ENCODE results near the gene PFN1.

The PFN1 gene

DNA sequence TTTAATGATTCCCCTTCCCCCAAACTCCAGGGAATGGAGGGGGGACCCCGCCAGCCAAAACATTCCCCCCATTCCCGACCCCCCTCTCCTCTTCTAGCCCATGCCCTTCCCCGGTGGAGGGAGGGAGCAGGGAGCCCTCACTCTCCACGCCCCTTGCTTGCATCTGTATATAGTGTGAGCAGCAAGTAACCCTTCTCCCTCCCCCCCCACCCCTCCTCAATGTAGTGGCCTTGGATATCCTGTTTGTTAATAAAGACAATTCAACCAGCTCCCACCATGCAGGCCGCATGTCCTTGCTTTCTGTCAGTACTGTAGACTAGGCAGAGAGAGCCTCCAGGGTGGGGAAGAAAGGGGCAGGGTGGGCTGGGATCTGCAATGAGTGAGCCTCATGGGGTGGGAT, 50.5 kb downstream of the PFN1 start:
- CTCF ChIA-PET, result no interaction called here
- Mint-ChIP-seq H3K4me3 (no peak overlapping the region), H3K27me3 (peaks cover 32% of the 10 kb centered on the region), H3K36me3 (peaks cover 23% of the 10 kb centered on the region), H3K27ac (no peak overlapping the region), H3K9me3 (no peaks in the 10 kb centered on the region), H3K4me1 (peaks cover 30% of the 10 kb centered on the region)
- no peak for DNase-seq

DNA sequence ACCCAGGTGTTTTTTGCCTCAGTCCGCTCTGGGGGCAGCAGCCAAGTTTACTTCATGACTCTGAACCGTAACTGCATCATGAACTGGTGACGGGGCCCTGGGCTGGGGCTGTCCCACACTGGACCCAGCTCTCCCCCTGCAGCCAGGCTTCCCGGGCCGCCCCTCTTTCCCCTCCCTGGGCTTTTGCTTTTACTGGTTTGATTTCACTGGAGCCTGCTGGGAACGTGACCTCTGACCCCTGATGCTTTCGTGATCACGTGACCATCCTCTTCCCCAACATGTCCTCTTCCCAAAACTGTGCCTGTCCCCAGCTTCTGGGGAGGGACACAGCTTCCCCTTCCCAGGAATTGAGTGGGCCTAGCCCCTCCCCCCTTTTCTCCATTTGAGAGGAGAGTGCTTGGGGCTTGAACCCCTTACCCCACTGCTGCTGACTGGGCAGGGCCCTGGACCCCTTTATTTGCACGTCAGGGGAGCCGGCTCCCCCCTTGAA, 51.1 kb downstream of the PFN1 start:
- H3K27ac Mint-ChIP-seq, result no peak overlapping the region
- peaks cover 26% of the 10 kb centered on the region for H3K36me3 Mint-ChIP-seq
- no peak for DNase-seq
- peaks cover 28% of the 10 kb centered on the region for H3K27me3 Mint-ChIP-seq
- CTCF ChIA-PET, result no interaction called here
- H3K4me1 Mint-ChIP-seq, result peaks cover 24% of the 10 kb centered on the region
- no peak overlapping the region for H3K4me3 Mint-ChIP-seq
- H3K9me3 Mint-ChIP-seq, result no peaks in the 10 kb centered on the region

DNA sequence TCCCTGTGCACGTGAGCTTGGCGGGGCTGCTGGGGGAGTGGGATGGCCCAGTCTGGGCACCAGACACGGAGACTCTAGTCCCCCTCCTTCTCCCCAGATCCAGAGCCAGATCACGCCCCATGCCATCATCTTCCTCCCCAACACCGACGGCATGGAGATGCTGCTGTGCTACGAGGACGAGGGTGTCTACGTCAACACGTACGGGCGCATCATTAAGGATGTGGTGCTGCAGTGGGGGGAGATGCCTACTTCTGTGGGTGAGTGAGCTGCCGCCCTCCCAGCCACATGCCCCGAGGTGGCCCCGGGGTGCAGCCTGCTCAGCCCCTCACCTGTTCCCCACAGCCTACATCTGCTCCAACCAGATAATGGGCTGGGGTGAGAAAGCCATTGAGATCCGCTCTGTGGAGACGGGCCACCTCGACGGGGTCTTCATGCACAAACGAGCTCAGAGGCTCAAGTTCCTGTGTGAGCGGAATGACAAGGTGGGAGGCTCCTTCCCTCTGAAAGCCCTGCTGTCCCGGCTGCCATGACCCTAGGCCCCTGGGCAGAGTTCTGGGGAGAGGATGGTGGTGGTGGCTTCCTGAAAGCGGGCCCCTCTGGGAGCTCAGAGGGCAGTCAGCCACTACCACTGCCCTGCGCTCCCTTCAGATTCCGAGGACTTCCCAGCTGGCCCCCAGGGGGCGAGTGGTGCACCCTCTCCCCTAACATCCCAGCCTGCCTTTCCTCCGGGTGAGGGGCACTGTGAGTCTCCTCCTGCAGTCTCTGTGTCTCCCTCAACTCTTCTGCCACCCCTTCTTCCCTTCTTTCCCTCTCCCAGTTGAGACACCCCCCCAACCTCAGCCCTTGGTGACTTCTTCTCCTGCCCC, 51.8 kb downstream of the PFN1 start:
- H3K36me3 Mint-ChIP-seq, result peaks cover 26% of the 10 kb centered on the region
- no peak for DNase-seq
- H3K9me3 Mint-ChIP-seq, result no peaks in the 10 kb centered on the region
- no peak overlapping the region for H3K27ac Mint-ChIP-seq
- peaks cover 24% of the 10 kb centered on the region for H3K27me3 Mint-ChIP-seq
- peaks cover 23% of the 10 kb centered on the region for H3K4me1 Mint-ChIP-seq
- no peak overlapping the region for H3K4me3 Mint-ChIP-seq
- CTCF ChIA-PET, result no interaction called here

DNA sequence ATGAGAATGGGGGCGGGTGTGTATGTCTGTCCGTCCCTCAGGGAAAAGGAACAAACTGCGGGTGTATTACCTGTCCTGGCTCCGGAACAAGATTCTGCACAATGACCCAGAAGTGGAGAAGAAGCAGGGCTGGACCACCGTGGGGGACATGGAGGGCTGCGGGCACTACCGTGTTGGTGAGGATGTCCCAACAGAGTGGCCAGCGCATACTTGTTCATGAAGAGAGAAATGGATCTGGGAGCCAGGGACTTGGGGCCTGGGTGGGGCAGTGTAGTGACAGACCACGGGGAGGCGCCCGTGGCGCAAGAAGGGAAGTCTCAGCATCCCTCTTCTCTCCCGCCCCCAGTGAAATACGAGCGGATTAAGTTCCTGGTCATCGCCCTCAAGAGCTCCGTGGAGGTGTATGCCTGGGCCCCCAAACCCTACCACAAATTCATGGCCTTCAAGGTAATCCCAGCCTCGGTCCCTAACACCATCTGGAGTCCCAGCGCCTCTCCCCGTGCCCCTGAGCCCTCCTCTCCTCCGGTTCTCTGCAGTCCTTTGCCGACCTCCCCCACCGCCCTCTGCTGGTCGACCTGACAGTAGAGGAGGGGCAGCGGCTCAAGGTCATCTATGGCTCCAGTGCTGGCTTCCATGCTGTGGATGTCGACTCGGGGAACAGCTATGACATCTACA, 52.5 kb downstream of the PFN1 start:
- peak overlapping the region; percentile 28 for H3K27ac Mint-ChIP-seq
- H3K27me3 Mint-ChIP-seq, result peaks cover 21% of the 10 kb centered on the region
- no peak for DNase-seq
- H3K9me3 Mint-ChIP-seq, result no peaks in the 10 kb centered on the region
- no peak overlapping the region for H3K4me3 Mint-ChIP-seq
- peaks cover 19% of the 10 kb centered on the region for H3K4me1 Mint-ChIP-seq
- CTCF ChIA-PET, result no interaction called here
- peaks cover 29% of the 10 kb centered on the region for H3K36me3 Mint-ChIP-seq

All from activated naive CD4-positive, alpha-beta T cell treated with anti-CD3 and anti-CD28 coated beads, Interleukin-2, amount 10 ng/mL, durations not matched to agents 7 days and 5 days (primary cell).